A549 (cell line): ENCODE measurements around the gene ACAD10.

Experiments used
- CEBPB ChIP-seq, 2 experiments: fragments of >200 bp in 1 of 2; sonication (Bioruptor Twin) in 1 of 2; formaldehyde crosslinking in 1 of 2; IDR thresholded peaks; 2 replicates each; pipeline ENCODE4 v1.6.1; 2012 to 2016
- EP300 ChIP-seq, 2 experiments: fragments of >200 bp; sonication (Bioruptor Twin); formaldehyde crosslinking; IDR thresholded peaks; 2 replicates in 1 of 2; 3 replicates in 1 of 2; pipeline ENCODE4 v1.6.1; 2016 to 2017
- MAX ChIP-seq: IDR thresholded peaks from 2 replicates; pipeline ENCODE4 v1.6.1; 2012
- PHF8 ChIP-seq: fragments of 200-600 bp; sonication (generic); IDR thresholded peaks from 2 replicates; pipeline ENCODE4 v1.6.1; 2016; ENCODE audit warnings: low read depth, mild to moderate bottlenecking, antibody characterized with exemption, moderate library complexity, borderline replicate concordance
- RFX5 ChIP-seq: fragments of 450-650 bp; IDR thresholded peaks from 2 replicates; pipeline ENCODE4 v1.7.1; 2014; ENCODE audit warnings: antibody characterized with exemption, mild to moderate bottlenecking, moderate library complexity
- TP53 ChIP-seq: fragments of 250-450 bp; sonication (Bioruptor Pico); IDR thresholded peaks from 2 replicates; pipeline ENCODE4 v1.5.0; 2021; ENCODE audit warnings: mild to moderate bottlenecking, moderate library complexity
- TF ChIP-seq, protein P1 (sequence below): fragments of >200 bp; sonication (Bioruptor Twin); formaldehyde crosslinking; IDR thresholded peaks from 3 replicates; pipeline ENCODE4 v1.5.1; 2016
- TF ChIP-seq, protein P2 (sequence below): IDR thresholded peaks from 2 replicates; pipeline ENCODE4 v1.6.1; 2012; ENCODE audit warnings: low read depth, borderline replicate concordance

GRCh38 chr12:111655356-111655755 is 30.5 kb upstream of the ACAD10 start:
- TF ChIP-seq, protein P1, sequence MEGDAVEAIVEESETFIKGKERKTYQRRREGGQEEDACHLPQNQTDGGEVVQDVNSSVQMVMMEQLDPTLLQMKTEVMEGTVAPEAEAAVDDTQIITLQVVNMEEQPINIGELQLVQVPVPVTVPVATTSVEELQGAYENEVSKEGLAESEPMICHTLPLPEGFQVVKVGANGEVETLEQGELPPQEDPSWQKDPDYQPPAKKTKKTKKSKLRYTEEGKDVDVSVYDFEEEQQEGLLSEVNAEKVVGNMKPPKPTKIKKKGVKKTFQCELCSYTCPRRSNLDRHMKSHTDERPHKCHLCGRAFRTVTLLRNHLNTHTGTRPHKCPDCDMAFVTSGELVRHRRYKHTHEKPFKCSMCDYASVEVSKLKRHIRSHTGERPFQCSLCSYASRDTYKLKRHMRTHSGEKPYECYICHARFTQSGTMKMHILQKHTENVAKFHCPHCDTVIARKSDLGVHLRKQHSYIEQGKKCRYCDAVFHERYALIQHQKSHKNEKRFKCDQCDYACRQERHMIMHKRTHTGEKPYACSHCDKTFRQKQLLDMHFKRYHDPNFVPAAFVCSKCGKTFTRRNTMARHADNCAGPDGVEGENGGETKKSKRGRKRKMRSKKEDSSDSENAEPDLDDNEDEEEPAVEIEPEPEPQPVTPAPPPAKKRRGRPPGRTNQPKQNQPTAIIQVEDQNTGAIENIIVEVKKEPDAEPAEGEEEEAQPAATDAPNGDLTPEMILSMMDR = no peak
- TF ChIP-seq MAX (no peak), EP300 (IDR thresholded peaks at IDR 0.05) (no peak), RFX5 (no peak), CEBPB (IDR thresholded peaks at IDR 0.05) (no peak), TP53 (no peak), PHF8 (no peak)
- TF ChIP-seq, protein P2, sequence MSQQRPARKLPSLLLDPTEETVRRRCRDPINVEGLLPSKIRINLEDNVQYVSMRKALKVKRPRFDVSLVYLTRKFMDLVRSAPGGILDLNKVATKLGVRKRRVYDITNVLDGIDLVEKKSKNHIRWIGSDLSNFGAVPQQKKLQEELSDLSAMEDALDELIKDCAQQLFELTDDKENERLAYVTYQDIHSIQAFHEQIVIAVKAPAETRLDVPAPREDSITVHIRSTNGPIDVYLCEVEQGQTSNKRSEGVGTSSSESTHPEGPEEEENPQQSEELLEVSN = no peak
